T-helper 1 cell (primary cell): ENCODE data around the gene RTP2.
A peak's percentile ranks its signal among the peaks of the same experiment; 100 is the strongest.
"Not testable (repeated sequence)": the region's sequence is repeated elsewhere in the genome, so short reads cannot be mapped to it uniquely, and the experiment has no call there.

ENCODE experiments used
- DNase-seq, 5 donors: peaks; one replicate each; pipeline ENCODE4 v3.0.0-alpha.2; 2012 to 2020

RTP2 gene

DNA sequence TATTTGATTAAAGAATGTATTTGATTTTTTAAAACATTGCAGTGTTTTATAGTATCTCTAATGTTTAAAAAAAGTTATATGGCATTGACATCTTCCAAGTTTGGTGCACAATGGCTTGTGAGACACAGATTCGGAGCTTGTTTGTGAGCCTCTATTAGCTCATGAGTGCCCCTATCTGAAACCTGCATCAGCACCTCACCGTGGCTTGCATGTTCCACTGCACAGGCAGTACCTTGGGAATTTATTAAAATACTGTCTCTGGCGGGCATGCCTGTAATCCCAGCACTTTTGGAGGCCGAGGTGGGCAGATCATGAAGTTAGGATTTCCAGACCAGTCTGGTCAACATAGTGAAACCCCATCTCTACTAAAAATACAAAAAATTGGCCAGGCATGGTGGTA is 6.8 kb upstream of the RTP2 start:
- DNase-seq, result no peak

DNA sequence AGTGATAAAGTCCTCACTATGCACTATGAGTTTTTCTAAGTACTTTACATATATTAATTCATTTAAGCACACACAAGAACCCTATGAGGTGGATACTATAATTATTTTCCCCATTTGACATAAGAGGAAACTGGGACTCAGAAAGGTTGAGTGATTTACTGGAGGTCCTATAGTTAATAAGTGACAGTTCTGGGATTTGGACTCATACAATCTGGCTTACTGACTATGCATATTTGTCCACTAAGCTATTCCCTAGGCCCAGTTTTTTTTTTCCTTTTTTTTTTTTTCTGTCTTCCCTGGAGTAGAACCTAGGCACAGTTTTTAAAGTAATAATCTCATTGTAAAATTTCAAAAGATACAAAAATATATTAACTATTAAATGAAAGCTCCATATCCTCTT is 6.3 kb upstream of the RTP2 start:
- no peak for DNase-seq

DNA sequence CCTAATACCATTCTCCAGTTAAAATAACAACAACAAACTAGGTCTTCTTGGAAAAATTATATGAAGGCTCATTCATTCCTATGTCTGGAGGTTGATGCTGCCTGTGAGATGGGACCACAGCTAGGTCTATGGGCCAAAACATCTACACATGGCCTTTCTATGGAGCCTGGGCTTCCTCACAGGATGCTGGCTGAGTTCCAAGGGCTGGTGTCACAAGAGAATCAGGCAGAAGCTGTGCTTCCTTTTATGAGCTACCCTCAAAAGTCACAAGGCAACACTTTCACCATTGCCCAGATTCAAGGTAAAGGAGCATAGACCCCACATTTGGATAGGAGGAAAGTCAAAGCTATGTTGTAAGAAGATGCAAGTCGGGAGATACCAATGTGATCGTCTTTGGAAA is 4.6 kb upstream of the RTP2 start:
- no peak for DNase-seq

DNA sequence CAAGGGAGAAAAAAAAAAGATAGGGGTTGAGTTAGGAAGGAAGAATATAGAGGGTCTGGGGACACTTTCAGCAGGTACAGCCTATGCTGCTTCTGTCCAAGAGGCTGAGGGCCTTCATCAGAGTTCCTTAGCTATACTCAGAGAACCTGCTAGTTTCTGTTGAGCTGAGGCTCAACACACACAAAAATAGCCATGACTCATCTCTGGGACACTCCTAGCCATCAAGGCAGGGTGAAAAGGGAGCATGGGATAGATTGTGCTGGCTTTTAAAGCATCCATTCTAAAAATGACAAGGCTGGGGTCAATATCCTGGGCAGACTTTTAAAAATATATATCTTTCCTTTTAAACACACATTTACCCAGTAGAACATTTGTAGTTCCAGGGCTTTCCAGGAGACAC is 2.8 kb upstream of the RTP2 start:
- DNase-seq, result no peak

DNA sequence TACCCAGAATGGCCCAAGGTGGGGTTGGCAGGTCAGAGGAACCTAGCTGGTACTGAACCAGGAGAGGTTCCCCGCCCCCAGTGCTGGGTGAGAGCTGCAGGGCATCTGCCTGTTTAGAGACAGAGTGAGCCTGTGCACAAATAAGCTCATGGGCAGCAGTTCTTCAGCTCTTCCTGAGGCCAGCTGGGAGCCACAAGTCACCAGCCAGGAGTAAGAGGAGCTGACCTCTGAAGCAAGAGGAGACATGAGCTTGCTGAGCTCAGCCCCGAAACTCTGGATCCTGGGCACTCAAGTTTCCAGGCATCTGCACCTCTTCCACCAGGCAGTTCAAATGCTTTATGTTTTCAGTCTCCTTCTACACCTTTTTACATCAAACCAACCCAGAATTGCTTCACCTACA is 2.1 kb downstream of the RTP2 start:
- DNase-seq, result no peak

DNA sequence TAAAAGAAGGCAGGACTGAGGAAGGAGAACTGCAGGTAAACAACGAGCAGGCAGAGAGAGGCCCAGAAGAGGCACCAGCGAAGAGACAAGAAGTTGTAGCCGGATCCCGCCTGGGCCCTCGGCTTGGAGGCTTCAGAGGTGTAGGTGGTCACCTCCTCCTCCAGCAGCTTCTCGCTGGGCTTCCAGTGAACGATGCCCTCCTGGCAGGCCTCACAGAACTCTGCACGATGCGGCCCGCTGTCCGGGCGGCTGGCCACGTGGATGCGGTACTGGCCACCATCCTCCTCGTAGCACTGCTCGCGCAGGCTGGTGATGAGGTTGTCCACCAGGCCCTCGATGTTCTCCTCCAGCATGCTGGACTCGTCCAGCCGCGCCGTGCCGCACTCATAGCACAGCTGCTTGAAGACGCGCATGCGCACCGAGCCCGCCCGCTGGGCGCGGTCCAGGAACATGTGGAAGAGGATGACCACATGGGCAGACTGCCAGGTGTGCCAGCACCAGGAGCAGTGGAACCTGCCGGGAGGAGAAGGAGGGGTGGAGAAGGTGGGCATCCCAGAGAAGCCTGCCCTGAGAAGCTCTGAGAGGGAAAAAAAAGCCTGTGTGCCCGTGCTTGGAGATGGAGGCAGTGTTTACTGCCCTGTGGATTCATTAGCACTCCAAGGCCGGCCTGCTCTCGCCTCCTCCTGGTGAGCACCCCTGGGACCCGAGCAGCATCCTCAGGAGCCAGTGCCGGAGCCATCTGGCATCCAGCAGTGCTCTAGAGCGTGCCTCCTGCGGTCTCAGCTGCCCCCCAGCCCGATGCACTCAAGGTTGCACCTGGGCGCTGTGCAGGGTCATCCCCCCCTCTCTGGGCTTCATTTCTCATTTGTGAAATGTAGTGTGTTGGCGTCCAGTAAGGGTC is 3.6 kb downstream of the RTP2 start:
- no peak for DNase-seq

DNA sequence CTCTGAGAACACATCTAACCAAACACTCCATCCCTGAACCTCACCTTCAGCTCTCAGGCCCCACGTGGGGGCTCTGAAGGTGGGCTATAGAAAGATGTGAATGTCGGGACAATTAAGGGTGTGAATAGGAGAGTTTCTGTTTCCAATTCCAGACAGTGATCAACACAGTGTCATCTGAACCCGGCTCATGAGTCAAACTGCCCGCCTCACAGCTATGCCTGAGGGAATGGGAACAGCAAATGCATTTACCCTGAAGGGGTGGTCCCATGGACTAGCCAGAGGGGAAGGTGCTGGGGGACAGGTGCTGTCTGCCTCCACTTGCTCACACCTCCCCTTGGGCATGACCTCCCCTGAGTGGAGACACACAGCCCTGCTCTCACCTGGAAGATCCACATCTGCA is 6.3 kb downstream of the RTP2 start:
- no peak for DNase-seq

DNA sequence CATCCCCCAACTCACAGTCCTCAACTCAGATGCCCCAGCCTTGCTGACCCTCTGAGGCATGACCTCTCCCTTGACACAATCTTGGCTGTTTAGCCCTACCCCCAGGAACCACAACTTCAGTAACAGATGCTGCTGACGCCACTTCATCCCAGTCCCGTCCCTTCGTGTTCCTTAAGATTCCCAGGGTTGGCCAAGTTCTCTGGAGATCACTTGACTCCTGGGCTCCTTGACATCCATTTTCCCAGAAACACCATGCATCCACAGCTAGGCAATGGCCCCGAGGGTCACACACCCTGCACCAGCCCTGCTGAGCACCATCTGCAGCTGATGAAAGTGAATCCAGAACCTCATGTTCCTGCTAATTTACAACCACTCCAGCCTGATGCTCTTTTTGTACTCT is 6.9 kb downstream of the RTP2 start:
- no peak for DNase-seq

DNA sequence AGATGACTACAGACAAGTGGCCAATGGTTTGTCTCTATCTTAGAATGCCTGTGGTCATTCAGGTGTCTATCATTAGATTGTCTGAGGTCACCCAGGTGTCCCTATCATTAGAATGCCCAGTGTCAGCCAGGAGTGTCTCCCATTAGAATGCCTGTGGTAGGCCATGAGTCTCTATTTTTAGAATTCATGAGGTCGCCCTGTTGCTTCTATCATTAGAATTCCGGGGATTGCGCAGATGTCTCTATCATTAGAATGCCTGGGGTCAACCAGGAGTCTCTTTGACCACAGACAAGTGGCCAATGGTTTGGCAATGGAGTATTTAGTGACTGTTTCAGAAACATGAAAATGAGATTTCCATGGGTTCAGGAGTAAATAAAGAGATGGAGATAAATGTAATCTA is 7.6 kb downstream of the RTP2 start:
- no peak for DNase-seq

DNA sequence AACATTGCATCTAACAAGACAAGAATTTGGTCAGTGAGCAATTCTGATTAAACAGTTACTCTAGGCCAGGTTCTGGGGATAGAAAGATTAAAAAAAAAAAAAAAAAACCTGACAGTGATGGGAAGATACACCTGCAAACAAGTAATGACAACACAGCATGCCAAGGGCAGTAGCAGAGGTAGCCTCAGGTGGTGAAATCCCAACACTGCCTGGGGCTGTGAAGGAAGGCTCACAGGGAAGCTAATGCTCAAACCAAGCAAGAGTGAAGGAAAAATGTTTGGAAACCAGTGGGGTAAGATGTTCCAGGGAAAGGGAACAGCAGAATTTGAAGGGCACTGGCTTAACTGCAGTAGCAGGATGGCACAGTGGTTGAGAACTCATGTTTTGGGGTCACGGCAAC is 8.9 kb downstream of the RTP2 start:
- DNase-seq, result no peak

DNA sequence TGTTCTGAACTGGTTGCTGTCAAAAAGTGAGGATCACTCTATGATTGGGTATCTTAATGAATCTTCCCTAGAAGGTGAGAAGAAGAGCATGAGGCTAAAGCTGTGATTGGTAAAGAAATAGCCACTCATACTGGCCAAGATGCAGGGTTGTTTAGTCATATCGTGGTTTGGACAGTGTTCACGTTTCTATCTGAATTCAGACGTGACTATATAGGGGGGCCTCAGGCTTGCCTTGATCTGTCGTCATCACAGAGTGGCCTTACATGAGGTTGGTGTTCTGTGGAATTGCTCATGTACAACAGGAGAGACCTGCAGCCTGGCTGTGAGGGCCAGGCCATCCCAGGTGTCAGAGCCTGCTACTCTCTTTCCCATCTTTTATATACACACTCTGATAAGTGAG is 12.4 kb downstream of the RTP2 start:
- no peak for DNase-seq

DNA sequence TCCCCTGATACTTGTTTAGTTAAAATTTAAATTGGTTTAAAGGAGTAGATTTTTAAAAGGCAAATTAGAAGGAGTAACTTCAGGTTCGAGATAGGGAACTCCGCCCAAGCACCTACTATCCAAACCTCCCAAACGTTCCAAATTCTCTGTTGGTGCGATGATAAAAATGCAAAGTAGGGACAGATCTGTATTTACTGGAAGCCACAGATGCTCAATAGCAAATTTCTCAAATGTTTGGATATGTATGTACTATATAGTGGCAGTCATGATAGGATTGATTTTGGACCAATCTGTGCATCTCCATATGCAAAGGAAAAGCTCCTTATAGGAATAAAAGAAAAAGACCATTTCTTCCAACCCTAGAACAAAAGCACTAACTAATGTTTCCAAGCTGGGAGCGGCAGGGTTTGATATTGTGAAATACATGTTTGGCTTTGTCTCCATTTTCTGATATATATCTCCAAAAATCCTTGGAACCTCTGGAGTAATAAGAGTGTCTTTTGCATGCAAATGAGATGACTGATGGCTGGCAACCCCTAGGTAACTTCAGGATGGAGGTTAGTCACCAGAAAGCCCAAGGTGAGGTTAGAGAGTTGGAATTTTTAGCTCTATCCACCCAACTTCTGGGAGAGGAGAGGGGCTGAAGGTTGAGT is 15.6 kb downstream of the RTP2 start:
- no peak for DNase-seq

DNA sequence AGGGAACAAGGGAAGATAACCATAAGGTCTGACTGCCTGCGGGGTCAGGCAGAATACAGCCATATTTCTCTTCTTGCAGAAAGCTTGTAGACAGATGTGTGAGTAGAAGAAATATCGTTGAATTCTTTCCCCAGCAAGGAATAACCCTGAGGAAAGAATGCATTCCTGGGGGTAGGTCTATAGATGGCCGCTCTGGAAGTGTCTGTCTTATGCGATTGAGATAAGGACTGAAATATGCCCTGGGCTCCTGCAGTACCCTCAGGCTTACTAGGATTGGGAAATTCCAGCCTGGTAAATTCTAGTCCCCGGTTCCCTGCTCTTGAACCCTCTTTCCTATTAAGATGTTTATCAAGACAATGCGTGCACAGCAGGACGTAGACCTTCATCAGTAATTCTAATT is 16.4 kb downstream of the RTP2 start:
- no peak for DNase-seq

DNA sequence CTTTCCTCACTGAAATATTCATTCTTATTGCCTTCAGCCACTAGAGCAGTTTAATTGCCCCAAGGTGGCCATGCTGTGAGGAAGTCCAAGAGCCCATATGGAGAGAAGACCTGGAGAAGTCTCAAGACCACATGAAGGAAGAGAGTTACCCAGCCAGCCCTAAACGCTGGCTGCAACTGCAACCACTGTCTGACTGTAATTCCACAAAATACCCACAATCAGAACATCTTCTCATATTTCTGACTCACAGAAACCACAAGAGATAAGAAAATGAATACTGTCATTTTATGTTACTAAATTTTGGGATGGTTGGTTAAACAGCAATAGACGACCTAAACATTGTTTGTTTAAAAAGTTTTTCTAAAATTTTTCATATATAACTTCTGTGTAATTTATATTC is 17.5 kb downstream of the RTP2 start:
- no peak for DNase-seq

DNA sequence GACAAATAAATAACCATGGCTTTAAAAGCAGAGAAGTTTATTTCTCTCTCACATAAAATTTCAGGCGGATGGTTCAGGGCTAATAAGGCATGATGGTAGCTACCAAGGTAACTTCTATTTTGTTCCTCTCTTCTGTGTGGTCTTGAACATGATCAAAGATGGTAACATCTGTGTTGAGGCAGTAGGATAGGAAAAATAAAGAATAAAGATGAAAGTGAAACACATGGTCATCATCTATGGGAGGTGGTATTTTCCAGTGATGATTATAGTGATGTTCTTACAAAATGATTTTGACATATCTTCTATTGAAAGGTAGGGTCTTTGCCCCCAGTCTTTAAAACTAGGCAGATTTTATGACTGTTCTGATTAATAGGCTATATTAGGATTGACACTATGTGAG is 17.9 kb downstream of the RTP2 start:
- DNase-seq, result no peak

DNA sequence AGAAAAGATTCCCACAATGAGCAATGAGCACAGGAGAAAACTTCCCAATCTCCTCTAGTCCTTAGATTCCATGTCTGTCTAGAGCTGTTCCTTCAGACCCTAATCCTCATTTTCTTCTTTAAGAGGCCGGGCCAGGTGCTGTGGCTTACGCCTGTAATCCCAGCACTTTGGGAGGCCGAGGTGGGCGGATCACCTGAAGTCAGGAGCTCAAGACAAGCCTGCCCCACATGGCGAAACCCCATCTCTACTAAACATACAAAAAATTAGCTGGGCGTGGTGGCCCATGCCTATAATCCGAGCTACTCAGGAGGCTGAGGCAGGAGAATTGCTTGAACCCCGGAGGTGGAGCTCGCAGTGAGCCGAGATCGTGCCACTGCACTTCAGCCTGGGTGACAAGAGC is 20.6 kb downstream of the RTP2 start:
- DNase-seq, result not testable (repeated sequence)

DNA sequence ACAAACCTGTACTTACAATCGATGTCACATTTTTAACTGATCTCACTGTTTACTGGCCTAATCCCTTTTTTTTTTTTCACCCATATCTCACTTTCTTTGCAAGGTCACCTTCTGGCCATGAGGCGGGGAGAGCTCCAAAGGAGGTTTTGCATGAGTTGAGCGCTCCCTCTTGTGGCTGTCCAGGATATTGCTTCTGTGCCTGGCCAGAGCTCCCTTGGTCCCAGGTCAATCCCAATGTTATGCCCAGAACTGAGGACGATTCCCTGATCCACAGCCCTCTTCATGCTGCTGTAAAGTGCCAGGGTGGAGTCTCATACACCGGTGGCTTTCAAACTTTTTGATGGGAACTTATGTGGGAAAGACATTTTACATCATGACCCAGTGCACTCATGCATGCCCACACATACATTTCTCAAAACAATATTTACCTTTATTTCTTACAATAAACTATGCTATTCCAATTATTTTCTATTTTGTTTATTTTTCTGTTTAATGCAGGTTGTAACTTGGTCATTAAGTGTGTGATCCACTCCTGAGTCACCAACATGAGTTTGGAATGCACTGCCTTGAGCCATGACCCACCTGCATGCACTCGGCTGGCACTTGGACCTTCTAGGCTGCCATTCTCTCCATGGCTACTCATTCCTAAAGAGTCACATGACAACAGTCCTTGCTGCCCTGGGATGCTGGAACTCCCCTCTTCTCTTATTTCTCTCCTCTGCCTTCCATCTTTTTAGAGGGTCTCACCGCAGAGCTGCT is 22.5 kb downstream of the RTP2 start:
- DNase-seq, result peak; percentile 17 to 52 (median 43)

DNA sequence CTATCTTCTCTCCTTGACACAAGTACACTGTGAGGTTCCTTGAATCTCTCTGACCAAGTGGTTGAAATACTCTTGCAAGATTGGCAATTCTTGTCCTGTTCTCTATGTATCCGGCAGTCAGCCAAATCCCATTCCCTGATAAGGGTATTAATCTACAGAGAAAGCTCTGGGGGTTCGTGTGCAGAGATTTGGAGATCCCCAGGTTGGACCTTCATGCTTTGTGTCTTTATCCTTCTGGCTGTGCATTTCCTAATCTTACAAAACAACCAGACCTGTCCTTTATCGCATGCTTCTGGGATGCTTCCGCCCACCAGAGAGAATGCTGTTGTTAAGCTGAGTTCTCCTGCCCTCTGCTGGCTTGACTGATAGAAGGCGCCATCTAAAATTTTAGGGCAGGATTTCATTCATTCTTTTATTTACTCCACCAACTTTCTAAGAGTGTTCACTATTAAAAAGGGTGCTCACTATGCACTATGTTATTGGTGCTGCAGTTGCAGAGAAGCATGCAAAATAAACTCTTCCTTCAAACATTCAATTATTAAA is 23.6 kb downstream of the RTP2 start:
- DNase-seq, result peak in 1 of 5 donors; percentile 6

DNA sequence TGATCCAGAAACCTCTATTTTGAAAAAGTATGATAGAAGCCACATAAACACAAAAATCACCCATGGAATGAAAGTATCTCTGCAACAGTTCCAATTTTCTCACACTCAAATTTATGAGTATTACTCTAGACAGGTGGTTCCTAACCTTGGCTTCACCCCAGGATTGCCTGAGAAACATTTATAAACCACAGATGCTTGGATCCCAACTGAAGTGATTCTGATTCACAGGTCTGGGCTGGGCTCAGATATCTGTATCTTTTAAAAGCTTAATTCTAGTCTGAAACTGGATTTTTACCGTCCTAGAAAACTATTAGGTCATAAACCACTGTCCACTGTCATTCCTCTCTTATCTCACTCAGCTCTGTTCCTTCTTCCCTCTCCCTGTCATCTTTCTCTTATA is 24.8 kb downstream of the RTP2 start:
- no peak for DNase-seq

DNA sequence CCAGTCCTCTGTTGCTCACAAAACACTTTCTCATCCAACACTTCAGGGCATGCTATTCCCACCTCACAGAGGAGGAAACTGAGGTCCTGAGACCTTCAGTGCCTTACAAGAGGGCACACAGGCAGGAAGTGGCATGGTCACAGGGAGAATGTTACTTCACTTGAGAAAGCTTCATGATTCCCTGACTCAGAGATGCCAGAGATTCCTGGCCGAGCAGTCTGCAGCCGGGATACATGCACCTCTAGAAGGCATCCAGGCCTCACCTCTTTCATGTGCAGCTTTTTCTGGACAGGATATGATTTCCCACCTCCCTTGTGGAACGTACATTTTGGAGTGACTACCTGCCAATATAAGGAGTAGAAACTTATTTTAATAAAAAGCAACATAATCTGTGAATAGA is 29.3 kb downstream of the RTP2 start:
- no peak for DNase-seq

DNA sequence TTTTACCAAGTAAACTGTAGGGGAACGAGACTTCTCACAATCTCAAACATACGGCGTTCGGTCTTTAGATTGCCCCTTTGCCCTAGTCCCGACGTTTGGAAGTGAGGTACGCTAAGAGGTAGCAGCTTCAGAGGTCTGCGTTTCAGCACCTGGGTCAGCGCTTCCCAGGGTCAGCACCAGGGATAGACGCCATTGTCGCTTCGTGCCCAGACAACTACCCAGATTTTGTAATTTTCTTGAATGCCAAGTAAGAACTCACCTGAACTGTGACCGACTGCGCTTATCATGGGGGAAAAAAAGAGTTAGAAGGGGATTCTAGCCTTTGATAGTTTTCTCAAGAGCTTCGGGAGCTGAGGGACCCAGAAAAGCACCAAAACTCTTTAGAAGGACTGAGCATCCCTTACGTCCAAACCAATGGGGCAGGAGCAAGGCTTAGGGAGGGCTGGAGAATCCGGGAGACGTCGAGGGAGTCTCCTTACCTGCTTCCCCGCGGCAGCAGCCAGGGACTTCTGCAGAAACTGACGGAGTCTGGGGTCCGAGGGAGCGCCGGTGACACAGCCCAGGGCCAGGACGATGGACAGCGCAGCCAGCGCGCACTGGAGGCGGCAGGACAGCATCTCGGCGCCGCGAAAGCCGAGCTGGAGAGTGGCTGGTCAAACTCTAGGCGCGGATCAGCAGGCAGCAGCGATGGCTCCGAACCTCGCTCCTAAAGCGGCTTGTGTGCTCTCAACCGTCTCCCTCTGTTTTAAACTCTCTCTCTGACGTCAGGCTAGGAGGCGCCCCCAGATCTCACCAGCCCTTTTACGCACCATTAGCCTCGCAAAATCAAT is 32.5 kb downstream of the RTP2 start, which contains the start of gene SST:
Gene SST, minus strand, starts transcription at position 720 of the 830 bp plus-strand sequence. Its CDS starts 103 bp downstream, at position 617.
- DNase-seq, result no peak

DNA sequence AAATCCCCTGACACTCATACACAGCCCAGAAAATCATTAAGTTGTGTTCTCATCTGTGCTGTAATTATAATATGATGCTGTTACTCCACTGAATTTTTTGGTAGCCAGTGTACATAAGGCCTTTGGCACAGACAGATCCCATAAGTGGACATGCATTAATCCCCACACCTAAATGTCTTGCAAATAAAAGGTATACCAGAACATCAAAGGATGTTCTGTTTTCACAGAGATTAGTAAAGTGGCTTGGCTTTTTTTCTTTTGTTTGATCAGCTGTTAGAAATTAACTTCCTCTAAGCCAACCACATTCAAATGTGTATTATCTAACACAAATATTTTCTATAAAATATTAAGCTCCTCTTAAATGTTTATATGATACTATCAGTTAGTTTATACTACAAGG is 34.8 kb downstream of the RTP2 start:
- no peak for DNase-seq
